NK-92 (cell line): ENCODE data around the gene ARHGAP4.

Experiments
- DNase-seq: peaks from one replicate; lab custom pipeline; 2025; ENCODE audit not compliant: unreplicated experiment; lab: John Stamatoyannopoulos, UW

ARHGAP4 gene

GRCh38 chrX:153883163-153883843, 42.8 kb downstream of the ARHGAP4 start:
- no peak for DNase-seq

GRCh38 chrX:153882557-153882956, 43.5 kb downstream of the ARHGAP4 start:
- no peak for DNase-seq

GRCh38 chrX:153882086-153882498, 44.0 kb downstream of the ARHGAP4 start:
- no peak for DNase-seq

- no peak for DNase-seq
These were observed 44.8 kb downstream of the ARHGAP4 start for GRCh38 chrX:153881281-153881680.

GRCh38 chrX:153880440-153880815, 45.6 kb downstream of the ARHGAP4 start:
- no peak for DNase-seq

- DNase-seq, result no peak
These were observed 46.2 kb downstream of the ARHGAP4 start for GRCh38 chrX:153879741-153880439.

- DNase-seq, result no peak
These were observed 47.0 kb downstream of the ARHGAP4 start for GRCh38 chrX:153878969-153879653.

GRCh38 chrX:153878345-153878744, 47.7 kb downstream of the ARHGAP4 start:
- no peak for DNase-seq

- DNase-seq, result no peak
These were observed 48.3 kb downstream of the ARHGAP4 start for GRCh38 chrX:153877571-153878261.

GRCh38 chrX:153876112-153876491, 50.0 kb downstream of the ARHGAP4 start:
- DNase-seq, result no peak

- DNase-seq, result no peak
These were observed 50.5 kb downstream of the ARHGAP4 start for GRCh38 chrX:153875391-153876111.

- DNase-seq, result no peak
These were observed 51.5 kb downstream of the ARHGAP4 start for GRCh38 chrX:153874366-153875125.

GRCh38 chrX:153874085-153874365, 52.0 kb downstream of the ARHGAP4 start:
- no peak for DNase-seq

GRCh38 chrX:153873282-153874084, 52.6 kb downstream of the ARHGAP4 start:
- DNase-seq, result no peak

GRCh38 chrX:153871946-153872878, 53.9 kb downstream of the ARHGAP4 start:
- no peak for DNase-seq

GRCh38 chrX:153871451-153871850, 54.6 kb downstream of the ARHGAP4 start:
- no peak for DNase-seq

- no peak for DNase-seq
These were observed 55.2 kb downstream of the ARHGAP4 start for GRCh38 chrX:153870791-153871360.

- DNase-seq, result no peak
These were observed 55.8 kb downstream of the ARHGAP4 start for GRCh38 chrX:153870288-153870690.
